Neural progenitor cell (in vitro differentiated cells): ENCODE results near the gene BMP2. TPM values are rescaled to one million over a fixed set of nuclear protein-coding genes. Genes with fewer than 3 reads are reported as not detected.
A peak's percentile ranks its signal among the peaks of the same experiment; 100 is the strongest.

Experiments used
- DNase-seq: peaks from one replicate; pipeline ENCODE4 v3.0.0-alpha.2; 2016; ENCODE audit warnings: low spot score
- H2AFZ ChIP-seq: fragments of 200-600 bp; sonication (generic); replicated peaks from 2 replicates; pipeline ENCODE4 v1.6.1; 2016; ENCODE audit warnings: antibody characterized with exemption
- H3F3A ChIP-seq: fragments of 200-600 bp; sonication (generic); 2 replicates; pipeline ENCODE4 v1.6.1; 2016; ENCODE audit warnings: antibody characterized with exemption, low read depth
- H3K27ac ChIP-seq: fragments of 200-600 bp; sonication (generic); 2 replicates; pipeline ENCODE4 v1.5.1; 2016; ENCODE audit warnings: mild to moderate bottlenecking
- H3K27me3 ChIP-seq: fragments of 200-600 bp; sonication (generic); 2 replicates; pipeline ENCODE4 v1.6.1; 2016; ENCODE audit warnings: mild to moderate bottlenecking, moderate library complexity
- H3K36me3 ChIP-seq: fragments of 200-600 bp; sonication (generic); 2 replicates; pipeline ENCODE4 v1.5.1; 2016
- H3K4me1 ChIP-seq: fragments of 200-600 bp; sonication (generic); 2 replicates; pipeline ENCODE4 v1.6.1; 2016; ENCODE audit warnings: mixed run types
- H3K4me2 ChIP-seq: fragments of 200-600 bp; sonication (generic); 2 replicates; pipeline ENCODE4 v1.6.1; 2016
- H3K4me3 ChIP-seq: fragments of 200-600 bp; sonication (generic); 2 replicates; pipeline ENCODE4 v1.5.1; 2016
- H3K79me2 ChIP-seq: fragments of 200-600 bp; sonication (generic); 2 replicates; pipeline ENCODE4 v1.6.1; 2016; ENCODE audit warnings: low read depth
- H3K9ac ChIP-seq: fragments of 200-600 bp; sonication (generic); 2 replicates; pipeline ENCODE4 v1.6.1; 2016
- H3K9me3 ChIP-seq: fragments of 200-600 bp; sonication (generic); 2 replicates; pipeline ENCODE4 v1.5.1; 2016; ENCODE audit warnings: low read depth
- H4K20me1 ChIP-seq: fragments of 200-600 bp; sonication (generic); 2 replicates; pipeline ENCODE4 v1.6.1; 2016; ENCODE audit warnings: low read depth
- H3K27ac Mint-ChIP-seq: 3 replicates; pipeline ENCODE4 v1.8.0; 2021; ENCODE audit warnings: mixed read lengths
- H3K27me3 Mint-ChIP-seq: 2 replicates; pipeline ENCODE4 v1.8.0; 2022; ENCODE audit warnings: low read depth, mild to moderate bottlenecking, inconsistent platforms, moderate library complexity, mixed read lengths; ENCODE audit not compliant: insufficient read depth
- H3K36me3 Mint-ChIP-seq: 3 replicates; pipeline ENCODE4 v1.8.0; 2021; ENCODE audit warnings: mixed read lengths
- H3K4me1 Mint-ChIP-seq: 3 replicates; pipeline ENCODE4 v1.8.0; 2021; ENCODE audit warnings: mixed read lengths
- H3K4me3 Mint-ChIP-seq: 3 replicates; pipeline ENCODE4 v1.8.0; 2021; ENCODE audit warnings: mild to moderate bottlenecking, moderate library complexity, mixed read lengths
- H3K9me3 Mint-ChIP-seq: 3 replicates; pipeline ENCODE4 v1.8.0; 2020; ENCODE audit warnings: mixed read lengths
- EZH2 ChIP-seq: fragments of 200-600 bp; sonication (generic); IDR thresholded peaks from 2 replicates; pipeline ENCODE4 v1.6.1; 2017; ENCODE audit warnings: antibody characterized with exemption, mild to moderate bottlenecking, moderate library complexity
- EZH2phosphoT487 ChIP-seq: fragments of 200-600 bp; sonication (generic); IDR thresholded peaks from 2 replicates; pipeline ENCODE4 v1.6.1; 2017; ENCODE audit warnings: antibody characterized with exemption
- total RNA-seq: library from RNA; depleted of rRNA; stranded (reverse); fragments of >200 nt; gene quantifications from 2 replicates; pipeline ENCODE4 v1.2.3, GENCODE V29; 2015; ENCODE audit warnings: low replicate concordance
- TF ChIP-seq, protein P1 (sequence below): fragments of 200-600 bp; sonication (generic); IDR thresholded peaks from 2 replicates; pipeline ENCODE4 v1.5.1; 2017; ENCODE audit warnings: antibody characterized with exemption, mild to moderate bottlenecking

Gene BMP2
- total RNA-seq, 1 donor from 2014 or later, result 7.2 TPM

DNA sequence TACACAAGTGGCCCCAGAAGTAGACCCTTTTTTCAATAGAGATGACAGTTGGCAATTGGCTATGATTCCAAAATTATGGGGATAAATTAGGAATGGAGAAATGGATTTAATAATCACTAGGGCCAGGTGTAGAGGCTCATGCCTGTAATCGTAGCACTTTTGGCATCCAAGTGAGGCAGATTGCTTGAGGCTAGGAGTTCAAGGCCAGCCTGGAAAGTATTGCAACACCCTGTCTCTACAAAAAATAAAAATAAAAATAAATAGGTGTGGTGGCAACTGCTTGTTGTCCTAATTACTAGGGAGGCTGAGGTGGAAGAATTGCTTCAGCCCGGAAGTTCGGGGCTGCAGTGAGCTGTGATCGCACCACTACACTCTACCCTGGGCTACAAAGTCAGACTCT is 60.0 kb downstream of the BMP2 start:
- Histone ChIP-seq H3K9ac (no peak overlapping the region), H3K79me2 (no peaks in the 10 kb centered on the region), H3K36me3 (no peaks in the 10 kb centered on the region), H3K9me3 (no peaks in the 10 kb centered on the region), H3K4me2 (no peak overlapping the region), H2AFZ (no peak overlapping the region), H3F3A (peaks cover 6% of the 10 kb centered on the region), H3K4me3 (no peak overlapping the region), H3K27me3 (no peaks in the 10 kb centered on the region), H4K20me1 (no peaks in the 10 kb centered on the region), H3K27ac (no peak overlapping the region), H3K4me1 (no peaks in the 10 kb centered on the region)
- H3K27me3 Mint-ChIP-seq, result peaks cover 3% of the 10 kb centered on the region
- H3K36me3 Mint-ChIP-seq, result no peaks in the 10 kb centered on the region
- no peak overlapping the region for H3K27ac Mint-ChIP-seq
- no peak overlapping the region for H3K4me3 Mint-ChIP-seq
- no peak for DNase-seq
- TF ChIP-seq EZH2 (no peak), EZH2phosphoT487 (no peak)
- no peaks in the 10 kb centered on the region for H3K4me1 Mint-ChIP-seq
- no peaks in the 10 kb centered on the region for H3K9me3 Mint-ChIP-seq

DNA sequence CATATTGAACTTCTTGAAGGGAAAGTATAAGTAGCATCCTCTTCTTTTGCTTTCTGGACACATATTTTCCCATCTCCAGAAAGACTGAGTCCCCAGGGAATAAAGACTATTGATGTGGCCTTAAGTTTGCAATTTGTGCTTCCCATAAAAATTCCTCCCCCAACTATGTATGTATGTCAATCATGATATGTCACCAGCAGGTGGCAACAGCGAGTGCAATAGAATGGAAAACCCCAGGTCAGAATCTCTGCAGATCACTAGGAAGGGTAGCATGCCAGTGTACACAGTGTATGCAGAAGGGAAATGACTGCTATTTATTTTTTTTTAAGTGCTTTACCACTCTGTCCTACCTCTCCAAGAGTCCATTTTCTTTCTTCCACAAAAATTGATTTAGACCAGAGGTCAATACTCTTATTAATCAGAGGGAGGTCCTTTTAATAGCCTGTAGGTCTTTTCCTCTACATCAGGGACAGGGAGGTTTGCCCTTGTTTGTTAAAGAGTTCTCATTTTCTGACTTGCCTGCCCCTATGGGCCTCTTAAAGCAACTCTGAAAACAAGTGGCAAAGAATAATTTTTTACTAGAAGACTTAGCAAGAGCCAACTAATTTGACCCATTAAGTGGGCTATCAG is 61.4 kb downstream of the BMP2 start:
- no peaks in the 10 kb centered on the region for H3K9me3 Mint-ChIP-seq
- TF ChIP-seq EZH2, result no peak
- TF ChIP-seq, protein P1, sequence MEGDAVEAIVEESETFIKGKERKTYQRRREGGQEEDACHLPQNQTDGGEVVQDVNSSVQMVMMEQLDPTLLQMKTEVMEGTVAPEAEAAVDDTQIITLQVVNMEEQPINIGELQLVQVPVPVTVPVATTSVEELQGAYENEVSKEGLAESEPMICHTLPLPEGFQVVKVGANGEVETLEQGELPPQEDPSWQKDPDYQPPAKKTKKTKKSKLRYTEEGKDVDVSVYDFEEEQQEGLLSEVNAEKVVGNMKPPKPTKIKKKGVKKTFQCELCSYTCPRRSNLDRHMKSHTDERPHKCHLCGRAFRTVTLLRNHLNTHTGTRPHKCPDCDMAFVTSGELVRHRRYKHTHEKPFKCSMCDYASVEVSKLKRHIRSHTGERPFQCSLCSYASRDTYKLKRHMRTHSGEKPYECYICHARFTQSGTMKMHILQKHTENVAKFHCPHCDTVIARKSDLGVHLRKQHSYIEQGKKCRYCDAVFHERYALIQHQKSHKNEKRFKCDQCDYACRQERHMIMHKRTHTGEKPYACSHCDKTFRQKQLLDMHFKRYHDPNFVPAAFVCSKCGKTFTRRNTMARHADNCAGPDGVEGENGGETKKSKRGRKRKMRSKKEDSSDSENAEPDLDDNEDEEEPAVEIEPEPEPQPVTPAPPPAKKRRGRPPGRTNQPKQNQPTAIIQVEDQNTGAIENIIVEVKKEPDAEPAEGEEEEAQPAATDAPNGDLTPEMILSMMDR, result peak; percentile 81
- no peak for TF ChIP-seq EZH2phosphoT487
- H3K4me3 Mint-ChIP-seq, result no peak overlapping the region
- no peaks in the 10 kb centered on the region for H3K4me1 Mint-ChIP-seq
- Histone ChIP-seq H3K36me3 (no peaks in the 10 kb centered on the region), H3K9me3 (no peaks in the 10 kb centered on the region), H2AFZ (no peak overlapping the region), H3K9ac (no peak overlapping the region), H3K27ac (no peak overlapping the region), H4K20me1 (no peaks in the 10 kb centered on the region), H3K4me2 (no peak overlapping the region), H3F3A (peaks cover 6% of the 10 kb centered on the region), H3K4me1 (no peaks in the 10 kb centered on the region), H3K79me2 (no peaks in the 10 kb centered on the region), H3K4me3 (no peak overlapping the region), H3K27me3 (no peaks in the 10 kb centered on the region)
- H3K27me3 Mint-ChIP-seq, result peaks cover 3% of the 10 kb centered on the region
- no peak overlapping the region for H3K27ac Mint-ChIP-seq
- DNase-seq, result peak; percentile 84
- H3K36me3 Mint-ChIP-seq, result no peaks in the 10 kb centered on the region

DNA sequence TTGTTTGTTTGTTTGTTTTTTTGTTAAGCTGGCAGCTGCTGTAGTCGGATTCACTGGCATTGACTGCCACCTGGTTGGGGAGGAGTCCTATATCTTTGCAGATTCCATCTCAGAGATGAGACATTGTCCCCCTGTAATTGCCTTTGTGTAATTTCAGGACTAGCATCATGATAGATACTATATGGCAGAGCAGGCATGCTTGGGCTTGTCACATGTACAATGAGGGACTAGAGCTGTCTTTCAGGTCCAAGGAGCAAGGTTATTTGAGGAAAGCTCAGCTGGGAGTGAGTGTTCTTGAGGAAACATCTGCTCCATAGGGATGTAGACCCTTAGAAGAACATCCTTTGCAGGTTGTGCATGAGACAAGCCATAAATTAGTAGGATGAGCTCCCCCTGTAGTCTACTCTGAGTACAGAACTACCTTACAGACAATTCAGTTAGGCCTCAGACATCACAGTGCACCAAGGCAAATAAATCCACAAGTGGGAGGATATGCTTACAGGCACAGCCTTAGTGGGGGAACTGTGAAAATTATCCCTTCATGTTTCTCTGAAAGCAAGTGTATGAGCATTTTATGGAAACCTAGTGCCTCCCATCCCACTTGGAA is 62.1 kb downstream of the BMP2 start:
- Histone ChIP-seq H3K4me2 (no peak overlapping the region), H3K4me1 (no peaks in the 10 kb centered on the region), H3K36me3 (no peaks in the 10 kb centered on the region), H4K20me1 (no peaks in the 10 kb centered on the region), H3K27me3 (no peaks in the 10 kb centered on the region), H3F3A (peaks cover 6% of the 10 kb centered on the region), H3K9ac (no peak overlapping the region), H3K79me2 (no peaks in the 10 kb centered on the region), H3K9me3 (no peaks in the 10 kb centered on the region), H2AFZ (peak overlapping the region; percentile 61), H3K27ac (no peak overlapping the region), H3K4me3 (no peak overlapping the region)
- H3K27me3 Mint-ChIP-seq, result peaks cover 3% of the 10 kb centered on the region
- H3K36me3 Mint-ChIP-seq, result no peaks in the 10 kb centered on the region
- peak; percentile 8 for DNase-seq
- no peaks in the 10 kb centered on the region for H3K9me3 Mint-ChIP-seq
- TF ChIP-seq EZH2phosphoT487, result no peak
- TF ChIP-seq, protein P1, result peak; percentile 24
- no peak overlapping the region for H3K4me3 Mint-ChIP-seq
- no peak overlapping the region for H3K27ac Mint-ChIP-seq
- no peaks in the 10 kb centered on the region for H3K4me1 Mint-ChIP-seq
